Measurements from ENCODE around the gene ALKBH7. TPM values are rescaled to one million over a fixed set of nuclear protein-coding genes. Genes with fewer than 3 reads are reported as not detected.

Gene ALKBH7
- total and polyA plus RNA-seq, 2 donors (not counting 1 experiment from before 2014, with no cell fraction given): 9.5 to 28.9 TPM

DNA sequence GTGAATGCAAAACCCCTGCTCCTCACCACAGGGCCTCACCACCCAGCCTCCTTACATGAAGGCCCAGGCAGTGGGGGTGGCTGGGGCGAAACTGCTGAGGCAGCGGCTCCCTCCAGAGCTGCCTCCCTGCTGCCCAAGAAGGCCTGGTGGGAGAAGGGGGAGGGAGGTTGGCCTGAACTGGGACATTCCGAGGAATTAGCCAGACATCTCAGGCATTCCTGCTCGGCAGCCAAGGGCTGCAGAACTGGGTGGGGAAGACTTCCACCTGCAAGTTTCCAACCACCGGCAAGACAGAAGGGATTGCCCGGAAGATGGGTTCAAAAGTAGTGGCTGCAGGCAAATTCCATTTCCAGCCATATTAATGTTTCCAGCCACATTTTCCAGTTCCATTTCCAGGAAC lies 5.4 kb downstream of the ALKBH7 start:
- Histone ChIP-seq H2AFZ (ENCODE audit: low read length) (no peak overlapping the region), H3K4me2 (ENCODE audit: extremely low read depth, insufficient read depth, low read length) (no peak overlapping the region), H3K27me3 (ENCODE audit: control insufficient read depth, insufficient read depth, low read length) (no peaks in the 10 kb centered on the region), H3K9ac (ENCODE audit: insufficient read depth, low read length) (no peak overlapping the region), H3K36me3 (ENCODE audit: control insufficient read depth, insufficient read depth, low read length) (peaks cover 16% of the 10 kb centered on the region), H3K4me1 (ENCODE audit: control insufficient read depth, extremely low read depth, insufficient read depth, low read length) (peaks cover 3% of the 10 kb centered on the region), H3K79me2 (ENCODE audit: control insufficient read depth, insufficient read depth, low read length) (no peaks in the 10 kb centered on the region), H3K4me3 (replicated peaks in 1 of 4; ENCODE audit: control extremely low read depth in 1 of 4, insufficient read depth in 1 of 4, low read depth in 3 of 4, low read length in 4 of 4) (no peak overlapping the region), H4K20me1 (ENCODE audit: control insufficient read depth, extremely low read depth, insufficient read depth, low read length) (no peaks in the 10 kb centered on the region), H3K27ac (ENCODE audit: insufficient read depth, low read length) (no peak overlapping the region), H3K9me3 (ENCODE audit: control insufficient read depth, insufficient read depth, low read depth, low read length) (no peaks in the 10 kb centered on the region)
- peak in 1 of 2 donors; percentile 80 for DNase-seq (ENCODE audit: low read depth in 2 of 2)
- no peak for TF ChIP-seq EZH2 (IDR thresholded peaks at IDR 0.05; ENCODE audit: low read length, missing control alignments)
- TF ChIP-seq, protein P1, sequence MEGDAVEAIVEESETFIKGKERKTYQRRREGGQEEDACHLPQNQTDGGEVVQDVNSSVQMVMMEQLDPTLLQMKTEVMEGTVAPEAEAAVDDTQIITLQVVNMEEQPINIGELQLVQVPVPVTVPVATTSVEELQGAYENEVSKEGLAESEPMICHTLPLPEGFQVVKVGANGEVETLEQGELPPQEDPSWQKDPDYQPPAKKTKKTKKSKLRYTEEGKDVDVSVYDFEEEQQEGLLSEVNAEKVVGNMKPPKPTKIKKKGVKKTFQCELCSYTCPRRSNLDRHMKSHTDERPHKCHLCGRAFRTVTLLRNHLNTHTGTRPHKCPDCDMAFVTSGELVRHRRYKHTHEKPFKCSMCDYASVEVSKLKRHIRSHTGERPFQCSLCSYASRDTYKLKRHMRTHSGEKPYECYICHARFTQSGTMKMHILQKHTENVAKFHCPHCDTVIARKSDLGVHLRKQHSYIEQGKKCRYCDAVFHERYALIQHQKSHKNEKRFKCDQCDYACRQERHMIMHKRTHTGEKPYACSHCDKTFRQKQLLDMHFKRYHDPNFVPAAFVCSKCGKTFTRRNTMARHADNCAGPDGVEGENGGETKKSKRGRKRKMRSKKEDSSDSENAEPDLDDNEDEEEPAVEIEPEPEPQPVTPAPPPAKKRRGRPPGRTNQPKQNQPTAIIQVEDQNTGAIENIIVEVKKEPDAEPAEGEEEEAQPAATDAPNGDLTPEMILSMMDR (conservative IDR thresholded peaks at IDR 0.05 in 1 of 2, IDR thresholded peaks at IDR 0.05 in 1 of 2; ENCODE audit: low read depth in 1 of 2, low read length in 2 of 2): no peak

DNA sequence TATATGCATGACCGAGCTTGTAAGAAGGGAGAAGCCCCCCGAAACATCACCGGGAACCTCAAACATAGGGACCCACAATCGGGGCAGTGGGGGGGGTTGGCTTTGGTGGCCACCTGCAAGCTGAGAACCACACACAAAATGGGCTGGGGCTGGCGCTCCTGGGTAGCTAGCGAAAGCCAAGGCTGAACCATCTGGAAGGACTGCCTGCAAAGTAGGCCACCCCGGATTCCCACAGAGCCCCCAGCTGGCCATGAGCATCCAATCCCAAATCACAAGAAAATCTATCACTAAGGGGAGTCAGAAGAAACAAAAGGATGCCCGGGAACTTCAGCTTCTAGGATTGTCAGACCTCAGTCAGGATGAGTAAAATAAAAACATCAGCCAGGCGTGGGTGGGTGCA lies 5.9 kb downstream of the ALKBH7 start:
- no peak for TF ChIP-seq EZH2 (IDR thresholded peaks at IDR 0.05; ENCODE audit: low read length, missing control alignments)
- Histone ChIP-seq H3K79me2 (ENCODE audit: control insufficient read depth, insufficient read depth, low read length) (no peaks in the 10 kb centered on the region), H3K4me2 (ENCODE audit: extremely low read depth, insufficient read depth, low read length) (no peak overlapping the region), H3K9me3 (ENCODE audit: control insufficient read depth, insufficient read depth, low read depth, low read length) (no peaks in the 10 kb centered on the region), H3K27ac (ENCODE audit: insufficient read depth, low read length) (no peak overlapping the region), H4K20me1 (ENCODE audit: control insufficient read depth, extremely low read depth, insufficient read depth, low read length) (no peaks in the 10 kb centered on the region), H3K4me1 (ENCODE audit: control insufficient read depth, extremely low read depth, insufficient read depth, low read length) (peaks cover 3% of the 10 kb centered on the region), H3K9ac (ENCODE audit: insufficient read depth, low read length) (no peak overlapping the region), H3K36me3 (ENCODE audit: control insufficient read depth, insufficient read depth, low read length) (peaks cover 20% of the 10 kb centered on the region), H2AFZ (ENCODE audit: low read length) (no peak overlapping the region), H3K4me3 (replicated peaks in 1 of 4; ENCODE audit: control extremely low read depth in 1 of 4, insufficient read depth in 1 of 4, low read depth in 3 of 4, low read length in 4 of 4) (no peak overlapping the region), H3K27me3 (ENCODE audit: control insufficient read depth, insufficient read depth, low read length) (no peaks in the 10 kb centered on the region)
- no peak for DNase-seq (ENCODE audit: low read depth in 2 of 2)

DNA sequence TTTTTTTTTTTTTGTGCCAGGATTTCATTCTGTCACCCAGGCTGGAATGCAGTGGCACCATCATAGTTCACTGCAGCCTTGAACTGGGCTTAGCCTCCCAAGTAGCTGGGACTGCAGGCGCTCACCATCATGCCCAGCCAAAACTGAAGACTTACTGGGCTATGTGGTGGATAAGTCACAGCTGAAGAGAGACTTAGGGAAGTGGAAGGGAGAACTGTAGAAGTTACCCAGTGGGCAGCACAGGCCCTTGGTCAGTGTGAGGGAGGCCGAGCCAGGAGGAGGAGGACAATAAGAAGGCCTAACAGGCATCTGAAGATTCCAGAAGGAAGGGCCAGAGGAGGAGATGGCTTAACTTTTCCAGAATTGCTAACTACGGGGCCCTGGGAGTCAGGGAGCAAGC lies 7.2 kb downstream of the ALKBH7 start:
- H3K36me3 ChIP-seq (ENCODE audit: control insufficient read depth, insufficient read depth, low read length): peaks cover 24% of the 10 kb centered on the region
- no peak overlapping the region for H3K4me2 ChIP-seq (ENCODE audit: extremely low read depth, insufficient read depth, low read length)
- no peaks in the 10 kb centered on the region for H3K79me2 ChIP-seq (ENCODE audit: control insufficient read depth, insufficient read depth, low read length)
- no peaks in the 10 kb centered on the region for H3K4me1 ChIP-seq (ENCODE audit: control insufficient read depth, extremely low read depth, insufficient read depth, low read length)
- TF ChIP-seq EZH2 (IDR thresholded peaks at IDR 0.05; ENCODE audit: low read length, missing control alignments): no peak
- TF ChIP-seq, protein P1 (conservative IDR thresholded peaks at IDR 0.05 in 1 of 2, IDR thresholded peaks at IDR 0.05 in 1 of 2; ENCODE audit: low read depth in 1 of 2, low read length in 2 of 2): no peak
- DNase-seq (ENCODE audit: low read depth in 2 of 2): no peak
- no peaks in the 10 kb centered on the region for H4K20me1 ChIP-seq (ENCODE audit: control insufficient read depth, extremely low read depth, insufficient read depth, low read length)
- H3K9ac ChIP-seq (ENCODE audit: insufficient read depth, low read length): no peak overlapping the region
- no peaks in the 10 kb centered on the region for H3K9me3 ChIP-seq (ENCODE audit: control insufficient read depth, insufficient read depth, low read depth, low read length)
- no peak overlapping the region for H3K27ac ChIP-seq (ENCODE audit: insufficient read depth, low read length)
- no peaks in the 10 kb centered on the region for H3K27me3 ChIP-seq (ENCODE audit: control insufficient read depth, insufficient read depth, low read length)
- no peak overlapping the region for H3K4me3 ChIP-seq (replicated peaks in 1 of 4; ENCODE audit: control extremely low read depth in 1 of 4, insufficient read depth in 1 of 4, low read depth in 3 of 4, low read length in 4 of 4)
- H2AFZ ChIP-seq (ENCODE audit: low read length): no peak overlapping the region
